Esophagus muscularis mucosa (tissue), 4 donors: Measurements from ENCODE around the gene FRMD4A. TPM values are rescaled to one million over a fixed set of nuclear protein-coding genes. Genes with fewer than 3 reads are reported as not detected.

Experiments used
- DNase-seq: peaks from one replicate; pipeline ENCODE4 v3.0.0-alpha.2; 2017; ENCODE audit errors: extremely low spot score
- H3K27ac ChIP-seq, 4 donors: fragments of 200-600 bp; sonication (generic); replicated peaks in 1 of 4; 1 replicate in 3 of 4; 2 replicates in 1 of 4; pipeline ENCODE4 v1.5.1; 2016 to 2019; ENCODE audit warnings: mild to moderate bottlenecking in 1 of 4
- H3K27me3 ChIP-seq, 4 donors: fragments of 200-600 bp; sonication (generic); one replicate each; pipeline versions ENCODE4 v1.5.1 to v1.6.0; 2016 to 2019
- H3K36me3 ChIP-seq, 4 donors: fragments of 200-600 bp; sonication (generic); one replicate each; pipeline ENCODE4 v1.5.1; 2016 to 2019
- H3K4me1 ChIP-seq, 4 donors: fragments of 200-600 bp; sonication (generic); one replicate each; pipeline ENCODE4 v1.5.1; 2016 to 2019
- H3K4me3 ChIP-seq, 4 donors: fragments of 200-600 bp; sonication (generic); 1 replicate in 2 of 4; 2 replicates in 2 of 4; pipeline ENCODE4 v1.5.1; 2016 to 2019; ENCODE audit warnings: mild to moderate bottlenecking in 4 of 4, moderate library complexity in 1 of 4
- H3K9me3 ChIP-seq, 4 donors: fragments of 200-600 bp; sonication (generic); 1 replicate in 3 of 4; 2 replicates in 1 of 4; pipeline ENCODE4 v1.5.1; 2016 to 2019
- EP300 ChIP-seq: sonication (generic); formaldehyde crosslinking; IDR thresholded peaks from one replicate; pipeline ENCODE4 v1.6.1; 2017; ENCODE audit warnings: antibody characterized with exemption
- POLR2A ChIP-seq: fragments of 450-650 bp; IDR thresholded peaks from one replicate; pipeline ENCODE4 v1.6.1; 2017; ENCODE audit warnings: antibody characterized with exemption, moderate library complexity, mild to moderate bottlenecking, low read depth
- POLR2AphosphoS5 ChIP-seq, 2 donors: sonication (generic); formaldehyde crosslinking; IDR thresholded peaks; one replicate each; pipeline ENCODE4 v1.6.1; 2017; ENCODE audit warnings: antibody characterized with exemption in 2 of 2
- WGBS: methylation state at CpG from one replicate; pipeline ENCODE4 v1.1.5; 2018; 5-methylcytosine and 5-hydroxymethylcytosine counted together
- intact Hi-C: fragments of 100-400 bp; cut with DNase I; formaldehyde crosslinking; loops from one replicate; pipeline ENCODE4 v1.15.1; 2023
- total RNA-seq, 4 donors: library from RNA; depleted of rRNA; stranded (reverse); fragments of >200 nt; gene quantifications; one replicate each; pipeline versions ENCODE4 v1.1.0 to v1.2.1, GENCODE V29; 2016
- TF ChIP-seq, protein P1 (sequence below), 3 experiments: fragments of 200-600 bp in 2 of 3; fragments of 450-650 bp in 1 of 3; sonication (generic) in 2 of 3; IDR thresholded peaks; one replicate each; pipeline ENCODE4 v1.5.1; 2017 to 2019; ENCODE audit warnings: antibody characterized with exemption in 3 of 3, mild to moderate bottlenecking in 2 of 3, moderate library complexity in 1 of 3

Gene FRMD4A
- total RNA-seq, 4 donors from 2014 or later, result 17.0 to 28.8 (median 21.8) TPM

DNA sequence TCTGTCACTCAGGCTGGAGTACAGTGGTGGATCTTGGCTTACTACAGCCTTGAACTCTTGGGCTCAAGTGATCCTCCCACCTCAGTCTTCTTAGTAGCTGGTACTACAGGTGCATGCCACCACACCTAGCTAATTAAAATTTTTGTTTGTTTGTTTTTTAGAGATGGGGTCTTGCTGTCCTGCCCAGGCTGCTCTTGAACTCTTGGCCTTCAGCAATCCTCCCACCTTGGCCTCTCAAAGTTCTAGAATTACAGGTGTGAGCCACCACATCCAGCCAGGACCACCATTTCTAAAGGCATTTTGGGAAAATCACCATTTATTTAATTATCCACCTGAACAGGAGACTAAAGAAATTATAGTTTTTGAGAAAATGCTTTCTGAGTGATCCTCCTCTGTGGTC, 491.7 kb downstream of the FRMD4A start:
- no peak for TF ChIP-seq POLR2AphosphoS5 (IDR thresholded peaks at IDR 0.05)
- TF ChIP-seq, protein P1, sequence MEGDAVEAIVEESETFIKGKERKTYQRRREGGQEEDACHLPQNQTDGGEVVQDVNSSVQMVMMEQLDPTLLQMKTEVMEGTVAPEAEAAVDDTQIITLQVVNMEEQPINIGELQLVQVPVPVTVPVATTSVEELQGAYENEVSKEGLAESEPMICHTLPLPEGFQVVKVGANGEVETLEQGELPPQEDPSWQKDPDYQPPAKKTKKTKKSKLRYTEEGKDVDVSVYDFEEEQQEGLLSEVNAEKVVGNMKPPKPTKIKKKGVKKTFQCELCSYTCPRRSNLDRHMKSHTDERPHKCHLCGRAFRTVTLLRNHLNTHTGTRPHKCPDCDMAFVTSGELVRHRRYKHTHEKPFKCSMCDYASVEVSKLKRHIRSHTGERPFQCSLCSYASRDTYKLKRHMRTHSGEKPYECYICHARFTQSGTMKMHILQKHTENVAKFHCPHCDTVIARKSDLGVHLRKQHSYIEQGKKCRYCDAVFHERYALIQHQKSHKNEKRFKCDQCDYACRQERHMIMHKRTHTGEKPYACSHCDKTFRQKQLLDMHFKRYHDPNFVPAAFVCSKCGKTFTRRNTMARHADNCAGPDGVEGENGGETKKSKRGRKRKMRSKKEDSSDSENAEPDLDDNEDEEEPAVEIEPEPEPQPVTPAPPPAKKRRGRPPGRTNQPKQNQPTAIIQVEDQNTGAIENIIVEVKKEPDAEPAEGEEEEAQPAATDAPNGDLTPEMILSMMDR (IDR thresholded peaks at IDR 0.05), result no peak
- TF ChIP-seq EP300, result no peak
- no peak for TF ChIP-seq POLR2A
- Histone ChIP-seq H3K36me3 (no peaks in the 10 kb centered on the region), H3K27me3 (peaks cover 0 to 3% (median 0%) of the 10 kb centered on the region in 4 donors), H3K4me1 (peaks cover 51 to 69% (median 68%) of the 10 kb centered on the region in 4 donors), H3K4me3 (no peak overlapping the region), H3K9me3 (no peaks in the 10 kb centered on the region), H3K27ac (peak overlapping the region in 1 of 4 donors; percentile 40)
- intact Hi-C loops, result loop anchor here (5.0 kb wide), 1 partner anchor 53 kb away; no protein-coding TSS in a partner anchor
- no peak for DNase-seq

DNA sequence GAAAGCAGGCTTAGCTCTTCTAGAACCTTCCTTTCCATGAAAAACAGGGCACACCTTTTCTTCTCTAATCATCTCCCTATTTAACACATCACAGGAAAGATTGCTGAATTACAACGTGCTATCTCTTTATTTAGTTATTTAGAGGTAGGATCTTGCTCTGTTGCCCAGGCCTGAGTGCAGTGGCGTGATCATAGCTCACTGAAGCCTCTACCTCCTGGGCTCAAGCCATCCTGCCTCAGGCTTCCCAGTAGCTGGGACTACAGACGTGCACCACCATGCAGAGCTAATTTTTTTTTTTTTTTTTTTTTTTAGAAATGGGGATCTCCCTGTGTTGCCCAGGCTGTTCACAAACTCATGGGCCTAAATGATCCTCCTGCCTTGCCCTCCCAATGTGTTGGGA, 492.8 kb downstream of the FRMD4A start:
- Histone ChIP-seq H3K4me3 (no peak overlapping the region), H3K27ac (peak overlapping the region in 3 of 4 donors; percentile 34 to 74 (median 44)), H3K9me3 (no peaks in the 10 kb centered on the region), H3K4me1 (peaks cover 55 to 76% (median 70%) of the 10 kb centered on the region in 4 donors), H3K27me3 (no peaks in the 10 kb centered on the region), H3K36me3 (no peaks in the 10 kb centered on the region)
- intact Hi-C loops, result loop anchor here (5.0 kb wide), 1 partner anchor 54 kb away; no protein-coding TSS in a partner anchor
- 94% methylated on average over 3 of the region's 3 CpGs for WGBS
- no peak for DNase-seq
- TF ChIP-seq POLR2A, result no peak
- no peak for TF ChIP-seq POLR2AphosphoS5 (IDR thresholded peaks at IDR 0.05)
- no peak for TF ChIP-seq EP300
- TF ChIP-seq, protein P1 (IDR thresholded peaks at IDR 0.05), result no peak

DNA sequence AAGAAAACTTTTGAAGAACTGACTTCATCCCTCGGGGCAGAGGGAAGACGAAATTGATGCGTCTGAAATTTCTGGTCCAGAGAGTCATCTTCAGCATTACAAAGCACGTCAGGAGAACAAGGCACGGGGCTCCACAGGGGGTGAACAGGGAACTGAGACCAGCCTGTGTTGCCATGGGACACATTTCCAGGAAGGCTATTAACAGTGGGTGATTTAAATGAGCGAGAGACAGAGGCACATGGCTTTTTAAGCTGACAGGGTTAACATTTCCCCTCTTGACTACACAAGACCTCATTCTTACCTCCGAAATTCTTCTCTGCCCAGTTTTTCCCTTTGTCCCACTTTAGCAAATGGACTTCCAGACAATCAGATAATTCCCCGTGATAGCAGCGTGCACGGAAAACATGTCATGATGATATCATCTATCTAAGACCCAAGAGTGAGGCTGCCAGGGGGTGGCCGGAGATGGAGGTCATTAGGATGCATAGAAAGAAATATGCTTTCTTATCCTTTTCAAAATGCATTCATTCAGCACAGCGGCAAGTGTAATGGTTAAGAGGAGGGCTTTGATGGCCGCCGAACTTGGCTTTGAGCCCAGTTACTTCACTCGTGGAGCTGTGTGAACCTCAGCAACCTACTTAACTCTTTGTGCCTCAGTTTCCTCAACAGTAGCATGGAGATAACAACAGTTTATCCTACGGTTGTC, 496.0 kb downstream of the FRMD4A start:
- H3K27ac ChIP-seq, result peak overlapping the region; percentile 20 to 55 (median 30)
- DNase-seq, result no peak
- TF ChIP-seq EP300 (no peak), POLR2A (no peak), POLR2AphosphoS5 (IDR thresholded peaks at IDR 0.05) (no peak)
- TF ChIP-seq, protein P1 (IDR thresholded peaks at IDR 0.05), result no peak
- no peaks in the 10 kb centered on the region for H3K36me3 ChIP-seq
- intact Hi-C loops, result loop anchor here (5.0 kb wide), 1 partner anchor 58 kb away; no protein-coding TSS in a partner anchor
- peak overlapping the region in 1 of 4 donors; percentile 26 for H3K4me3 ChIP-seq
- H3K4me1 ChIP-seq, result peaks cover 62 to 83% (median 75%) of the 10 kb centered on the region in 4 donors
- H3K9me3 ChIP-seq, result no peaks in the 10 kb centered on the region
- no peaks in the 10 kb centered on the region for H3K27me3 ChIP-seq
- WGBS, result 46% methylated on average over 16 of the region's 16 CpGs

DNA sequence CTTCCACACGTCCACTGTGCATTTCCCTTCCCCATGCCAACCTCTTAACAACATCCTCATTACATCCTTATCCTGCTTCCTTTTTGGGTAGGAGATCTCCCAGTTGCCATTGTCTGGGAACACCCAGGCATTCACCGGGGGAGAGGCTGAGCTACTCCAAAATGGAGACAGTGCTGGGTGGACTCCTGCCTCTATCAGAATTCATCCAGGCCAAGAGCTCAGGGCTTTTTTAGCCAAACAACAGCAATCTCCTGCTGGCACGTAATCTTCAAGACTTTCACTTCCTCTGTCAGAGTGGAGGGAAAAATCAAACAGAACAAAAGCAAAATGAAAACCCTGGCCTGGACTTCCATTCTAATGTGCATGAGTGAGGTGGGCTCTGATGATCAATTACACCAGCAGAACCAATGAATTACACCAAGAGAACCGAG, 499.0 kb downstream of the FRMD4A start:
- no peaks in the 10 kb centered on the region for H3K27me3 ChIP-seq
- TF ChIP-seq POLR2A (no peak), POLR2AphosphoS5 (IDR thresholded peaks at IDR 0.05) (peak in 1 of 2 donors; percentile 37)
- TF ChIP-seq, protein P1 (IDR thresholded peaks at IDR 0.05), result no peak
- DNase-seq, result no peak
- no peaks in the 10 kb centered on the region for H3K9me3 ChIP-seq
- 26% methylated on average over 4 of the region's 4 CpGs for WGBS
- H3K36me3 ChIP-seq, result no peaks in the 10 kb centered on the region
- H3K4me3 ChIP-seq, result no peak overlapping the region
- peak overlapping the region; percentile 13 to 55 (median 32) for H3K27ac ChIP-seq
- intact Hi-C loops, result no loop called here
- H3K4me1 ChIP-seq, result peaks cover 40 to 65% (median 49%) of the 10 kb centered on the region in 4 donors
